ENCODE results near the gene TPCN2. TPM values are rescaled to one million over a fixed set of nuclear protein-coding genes. Genes with fewer than 3 reads are reported as not detected.

The TPCN2 gene
- total RNA-seq, 1 donor from 2014 or later, result 19.1 TPM

DNA sequence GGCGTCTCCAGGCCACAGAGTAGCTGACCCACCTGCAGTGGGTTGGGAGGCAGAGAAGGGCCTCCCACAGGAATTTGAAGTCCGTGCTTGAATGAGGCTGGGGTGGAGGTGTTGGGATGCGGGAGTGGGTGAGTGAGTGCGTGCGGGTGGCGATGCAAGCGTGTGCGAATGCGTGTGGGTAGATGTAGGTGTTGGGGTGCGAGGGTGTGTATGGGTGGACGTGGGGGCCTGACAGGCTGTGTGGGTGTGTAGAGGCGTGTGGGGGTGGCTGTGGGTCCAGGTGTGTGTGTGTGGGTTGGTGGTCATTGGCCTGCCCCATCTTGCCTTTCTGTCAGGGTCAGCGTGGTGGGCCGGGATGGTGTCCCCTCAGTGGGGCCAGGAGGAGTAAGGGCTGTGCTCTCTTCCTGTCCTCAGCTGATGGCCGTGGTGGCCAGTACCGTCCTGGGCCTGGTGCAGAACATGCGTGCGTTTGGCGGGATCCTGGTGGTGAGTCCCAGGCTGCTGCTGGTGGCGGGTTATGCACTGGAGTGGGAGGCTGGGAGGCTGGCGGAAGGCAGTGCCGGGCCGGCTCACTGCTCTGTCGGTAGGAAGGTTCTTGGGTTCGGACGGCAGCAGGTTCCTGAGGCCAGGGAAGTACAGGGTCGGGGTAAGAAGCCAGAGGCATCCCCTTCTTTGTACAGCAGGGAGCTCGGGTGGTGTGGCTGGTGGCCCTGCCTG, 35.0 kb downstream of the TPCN2 start:
- no peak overlapping the region for H3K4me3 Mint-ChIP-seq (ENCODE audit: low read depth)
- peaks cover 12% of the 10 kb centered on the region for H3K36me3 Mint-ChIP-seq (ENCODE audit: low read depth)
- no peak for DNase-seq (ENCODE audit: low spot score)
- H3K4me1 Mint-ChIP-seq (ENCODE audit: low read depth), result peaks cover 5% of the 10 kb centered on the region
- no peaks in the 10 kb centered on the region for H3K27me3 Mint-ChIP-seq (ENCODE audit: low read depth)
- intact Hi-C loops (cut with micrococcal nuclease), result no loop called here
- no peaks in the 10 kb centered on the region for H3K9me3 Mint-ChIP-seq
- no peak overlapping the region for H3K27ac Mint-ChIP-seq

DNA sequence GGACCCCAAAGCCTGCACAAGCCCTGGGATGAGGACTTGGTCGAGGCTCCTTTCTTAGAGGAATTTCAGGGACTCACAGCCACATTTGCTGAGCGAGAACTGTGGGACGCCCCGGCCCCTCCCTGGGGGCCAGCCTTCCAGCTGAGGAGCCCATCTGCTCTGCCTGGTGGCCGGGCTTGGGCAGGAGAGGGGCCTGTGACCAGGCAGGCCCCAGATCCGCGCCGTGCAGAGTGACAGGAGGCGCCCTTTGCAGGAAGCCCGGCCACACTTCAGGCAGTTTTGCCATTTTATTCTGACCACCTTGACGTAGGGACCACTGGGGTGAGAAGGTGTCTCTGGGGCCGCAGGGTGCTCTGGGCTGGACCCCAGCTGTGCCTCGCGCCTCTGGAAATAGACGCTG, 35.6 kb downstream of the TPCN2 start:
- intact Hi-C loops (cut with micrococcal nuclease), result no loop called here
- no peaks in the 10 kb centered on the region for H3K9me3 Mint-ChIP-seq
- H3K27me3 Mint-ChIP-seq (ENCODE audit: low read depth), result no peaks in the 10 kb centered on the region
- DNase-seq (ENCODE audit: low spot score), result no peak
- H3K4me3 Mint-ChIP-seq (ENCODE audit: low read depth), result no peak overlapping the region
- peaks cover 5% of the 10 kb centered on the region for H3K4me1 Mint-ChIP-seq (ENCODE audit: low read depth)
- no peak overlapping the region for H3K27ac Mint-ChIP-seq
- H3K36me3 Mint-ChIP-seq (ENCODE audit: low read depth), result peaks cover 16% of the 10 kb centered on the region

DNA sequence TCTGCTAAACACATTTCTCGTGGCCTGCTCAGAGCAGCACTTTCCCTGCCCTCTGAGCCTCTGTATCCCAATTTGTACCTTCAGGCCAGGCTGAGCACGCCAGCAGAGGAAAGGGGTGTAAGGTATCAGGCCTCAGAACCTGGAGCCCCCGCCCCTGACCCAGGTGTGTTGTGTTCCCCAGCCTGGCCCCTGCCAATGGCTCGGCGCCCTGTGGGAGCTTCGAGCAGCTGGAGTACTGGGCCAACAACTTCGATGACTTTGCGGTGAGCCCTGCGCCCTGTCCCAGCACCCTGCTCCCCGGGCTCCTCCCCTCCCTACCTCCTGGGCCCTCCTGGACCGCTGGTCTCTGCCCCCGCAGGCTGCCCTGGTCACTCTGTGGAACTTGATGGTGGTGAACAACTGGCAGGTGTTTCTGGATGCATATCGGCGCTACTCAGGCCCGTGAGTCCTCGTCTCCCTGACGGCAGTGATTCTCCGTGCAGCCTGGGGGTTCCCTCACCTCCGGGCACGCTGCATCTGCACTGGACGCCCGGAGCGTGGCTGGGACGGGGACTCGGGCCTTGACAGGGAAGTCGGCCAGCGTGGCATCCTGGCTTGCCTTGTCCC, 36.9 kb downstream of the TPCN2 start:
- Mint-ChIP-seq H3K36me3 (ENCODE audit: low read depth) (peaks cover 19% of the 10 kb centered on the region), H3K27ac (no peak overlapping the region), H3K4me1 (ENCODE audit: low read depth) (peaks cover under 1% of the 10 kb centered on the region), H3K9me3 (no peaks in the 10 kb centered on the region), H3K27me3 (ENCODE audit: low read depth) (no peaks in the 10 kb centered on the region), H3K4me3 (ENCODE audit: low read depth) (no peak overlapping the region)
- intact Hi-C loops (cut with micrococcal nuclease), result no loop called here
- no peak for DNase-seq (ENCODE audit: low spot score)

DNA sequence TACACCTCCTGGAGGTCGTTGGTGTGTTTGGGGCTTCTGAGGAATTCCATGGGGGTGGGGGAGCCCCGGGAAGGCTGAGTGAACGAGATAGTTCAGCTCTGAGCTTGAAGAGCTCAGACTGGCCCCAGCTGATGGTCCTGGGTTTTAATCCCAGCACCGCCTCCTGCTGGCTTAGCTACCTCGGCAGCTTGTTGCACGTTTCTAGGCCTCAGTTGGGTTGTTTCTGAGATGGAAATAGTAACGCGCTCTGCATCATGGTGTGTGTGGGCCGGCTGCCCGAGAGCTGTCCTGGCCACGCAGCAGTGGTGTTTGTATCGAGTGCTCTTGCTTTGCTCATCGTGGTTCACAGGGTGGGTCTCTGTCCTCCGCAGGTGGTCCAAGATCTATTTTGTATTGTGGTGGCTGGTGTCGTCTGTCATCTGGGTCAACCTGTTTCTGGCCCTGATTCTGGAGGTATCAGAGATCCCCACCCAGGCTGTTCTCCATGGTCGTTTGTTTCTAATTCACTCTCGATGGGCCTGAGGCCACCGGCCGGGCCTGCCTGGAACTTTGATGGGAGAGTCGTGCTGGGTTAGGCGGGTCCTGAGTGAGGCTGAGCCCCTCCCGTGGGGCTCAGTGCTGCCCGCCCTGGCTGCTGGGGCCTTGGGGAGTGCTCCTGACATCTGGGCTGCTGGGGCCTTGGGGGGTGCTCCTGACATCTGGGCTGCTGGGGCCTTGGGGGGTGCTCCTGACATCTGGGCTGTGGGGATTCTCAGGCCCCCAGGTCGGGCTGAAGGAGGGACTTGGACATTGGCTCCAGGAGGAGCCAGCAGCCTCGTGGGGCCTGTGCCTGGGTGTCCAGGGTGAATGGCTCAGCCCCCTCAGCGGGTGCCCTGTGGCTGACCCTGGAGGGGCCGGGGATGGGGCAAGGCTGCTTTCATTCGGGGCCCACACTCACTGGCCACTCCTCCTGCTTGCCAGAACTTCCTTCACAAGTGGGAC, 37.7 kb downstream of the TPCN2 start:
- no peaks in the 10 kb centered on the region for H3K9me3 Mint-ChIP-seq
- H3K27ac Mint-ChIP-seq, result no peak overlapping the region
- no peak for DNase-seq (ENCODE audit: low spot score)
- peaks cover 19% of the 10 kb centered on the region for H3K36me3 Mint-ChIP-seq (ENCODE audit: low read depth)
- no peak overlapping the region for H3K4me3 Mint-ChIP-seq (ENCODE audit: low read depth)
- no peaks in the 10 kb centered on the region for H3K27me3 Mint-ChIP-seq (ENCODE audit: low read depth)
- intact Hi-C loops (cut with micrococcal nuclease), result no loop called here
- no peaks in the 10 kb centered on the region for H3K4me1 Mint-ChIP-seq (ENCODE audit: low read depth)

DNA sequence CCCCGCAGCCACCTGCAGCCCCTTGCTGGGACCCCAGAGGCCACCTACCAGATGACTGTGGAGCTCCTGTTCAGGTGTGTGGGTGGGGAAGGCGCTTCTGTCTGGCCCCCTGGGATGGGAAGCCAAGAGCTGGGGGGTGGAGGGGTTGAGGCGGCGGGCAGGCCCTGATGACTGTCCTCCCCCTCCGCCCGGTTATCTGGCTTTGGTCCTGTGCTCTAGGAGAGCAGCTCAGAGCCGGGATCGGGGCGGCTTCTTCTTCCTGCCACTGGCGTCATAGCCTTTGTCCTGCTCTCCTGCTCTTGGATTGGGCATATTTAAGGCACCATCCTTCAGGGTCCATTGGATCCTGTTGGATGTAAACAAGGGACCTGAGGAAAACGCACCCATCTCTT, 38.4 kb downstream of the TPCN2 start:
- Mint-ChIP-seq H3K27ac (no peak overlapping the region), H3K36me3 (ENCODE audit: low read depth) (peaks cover 21% of the 10 kb centered on the region), H3K4me1 (ENCODE audit: low read depth) (no peaks in the 10 kb centered on the region), H3K27me3 (ENCODE audit: low read depth) (no peaks in the 10 kb centered on the region), H3K9me3 (no peaks in the 10 kb centered on the region), H3K4me3 (ENCODE audit: low read depth) (no peak overlapping the region)
- DNase-seq (ENCODE audit: low spot score), result no peak
- intact Hi-C loops (cut with micrococcal nuclease), result no loop called here

DNA sequence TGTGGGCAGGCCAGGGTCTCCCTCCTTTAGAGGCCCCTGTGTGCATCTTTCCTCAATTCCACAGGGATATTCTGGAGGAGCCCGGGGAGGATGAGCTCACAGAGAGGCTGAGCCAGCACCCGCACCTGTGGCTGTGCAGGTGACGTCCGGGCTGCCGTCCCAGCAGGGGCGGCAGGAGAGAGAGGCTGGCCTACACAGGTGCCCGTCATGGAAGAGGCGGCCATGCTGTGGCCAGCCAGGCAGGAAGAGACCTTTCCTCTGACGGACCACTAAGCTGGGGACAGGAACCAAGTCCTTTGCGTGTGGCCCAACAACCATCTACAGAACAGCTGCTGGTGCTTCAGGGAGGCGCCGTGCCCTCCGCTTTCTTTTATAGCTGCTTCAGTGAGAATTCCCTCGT, 39.1 kb downstream of the TPCN2 start:
- intact Hi-C loops (cut with micrococcal nuclease), result loop anchor here (2.0 kb wide), 1 partner anchor 185 kb away; the partner anchor contains the start of genes IGHMBP2 and MRPL21

DNA sequence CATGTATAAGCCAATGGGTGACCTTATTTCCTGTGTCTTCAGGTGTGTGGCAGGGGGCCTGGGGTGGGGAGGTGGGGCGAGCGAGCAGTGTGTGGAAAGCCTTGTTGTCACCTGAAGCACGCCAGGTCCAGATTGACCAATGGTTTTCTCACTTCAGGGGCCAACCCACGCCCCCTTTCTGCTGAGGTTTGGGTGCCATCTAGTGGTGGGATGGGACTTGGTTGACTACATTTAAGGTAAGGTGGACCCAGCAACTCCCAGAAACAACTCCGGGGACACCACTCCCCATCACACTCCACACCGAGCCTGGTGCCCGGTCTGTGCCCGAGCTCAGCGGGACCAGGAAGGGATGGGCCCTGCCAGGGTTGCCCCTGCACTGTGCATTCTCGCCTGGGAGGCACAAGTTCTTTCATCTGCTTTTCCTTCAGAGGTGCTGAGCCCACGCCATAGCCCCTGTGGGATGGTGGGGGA, 40.0 kb downstream of the TPCN2 start:
- Mint-ChIP-seq H3K36me3 (ENCODE audit: low read depth) (peaks cover 25% of the 10 kb centered on the region), H3K27ac (no peak overlapping the region)
- DNase-seq (ENCODE audit: low spot score), result peak; percentile 36

More for the DNA sequence above, 39.1 kb downstream of the TPCN2 start:
- Mint-ChIP-seq H3K36me3 (ENCODE audit: low read depth) (peaks cover 21% of the 10 kb centered on the region), H3K27me3 (ENCODE audit: low read depth) (no peaks in the 10 kb centered on the region), H3K9me3 (no peaks in the 10 kb centered on the region), H3K4me1 (ENCODE audit: low read depth) (no peaks in the 10 kb centered on the region), H3K4me3 (ENCODE audit: low read depth) (no peak overlapping the region), H3K27ac (no peak overlapping the region)
- DNase-seq (ENCODE audit: low spot score), result no peak

DNA sequence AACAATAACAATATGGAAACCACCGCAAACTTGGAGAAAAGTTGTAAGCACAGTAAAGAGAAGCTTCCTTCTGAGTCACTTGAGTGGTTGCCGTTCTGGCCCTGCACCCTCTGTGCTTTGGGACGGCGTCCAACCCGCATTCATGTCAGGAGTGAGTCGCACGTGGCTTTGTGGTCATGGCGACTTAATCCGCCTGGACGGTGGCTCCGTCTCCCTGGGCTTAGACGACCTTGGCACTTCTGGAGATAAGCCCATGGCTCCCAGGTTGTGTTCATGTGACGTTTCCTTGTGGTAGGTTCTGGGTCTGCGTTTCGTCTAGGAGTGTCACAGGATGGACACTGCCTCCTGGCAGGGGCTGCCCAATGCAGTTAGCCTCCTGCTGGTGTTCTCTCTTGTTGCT, 40.5 kb downstream of the TPCN2 start:
- H3K4me1 Mint-ChIP-seq (ENCODE audit: low read depth), result no peaks in the 10 kb centered on the region
- no peaks in the 10 kb centered on the region for H3K27me3 Mint-ChIP-seq (ENCODE audit: low read depth)
- no peak overlapping the region for H3K27ac Mint-ChIP-seq
- intact Hi-C loops (cut with micrococcal nuclease), result loop anchor here (2.0 kb wide), 1 partner anchor 186 kb away; the partner anchor contains the start of genes IGHMBP2 and MRPL21
- peaks cover 25% of the 10 kb centered on the region for H3K36me3 Mint-ChIP-seq (ENCODE audit: low read depth)
- no peak overlapping the region for H3K4me3 Mint-ChIP-seq (ENCODE audit: low read depth)
- DNase-seq (ENCODE audit: low spot score), result no peak
- no peaks in the 10 kb centered on the region for H3K9me3 Mint-ChIP-seq

More for the DNA sequence above, 40.0 kb downstream of the TPCN2 start:
- Mint-ChIP-seq H3K4me3 (ENCODE audit: low read depth) (no peak overlapping the region), H3K9me3 (no peaks in the 10 kb centered on the region), H3K4me1 (ENCODE audit: low read depth) (no peaks in the 10 kb centered on the region), H3K27me3 (ENCODE audit: low read depth) (no peaks in the 10 kb centered on the region)
- intact Hi-C loops (cut with micrococcal nuclease), result loop anchor here (2.0 kb wide), 1 partner anchor 186 kb away; the partner anchor contains the start of genes IGHMBP2 and MRPL21

DNA sequence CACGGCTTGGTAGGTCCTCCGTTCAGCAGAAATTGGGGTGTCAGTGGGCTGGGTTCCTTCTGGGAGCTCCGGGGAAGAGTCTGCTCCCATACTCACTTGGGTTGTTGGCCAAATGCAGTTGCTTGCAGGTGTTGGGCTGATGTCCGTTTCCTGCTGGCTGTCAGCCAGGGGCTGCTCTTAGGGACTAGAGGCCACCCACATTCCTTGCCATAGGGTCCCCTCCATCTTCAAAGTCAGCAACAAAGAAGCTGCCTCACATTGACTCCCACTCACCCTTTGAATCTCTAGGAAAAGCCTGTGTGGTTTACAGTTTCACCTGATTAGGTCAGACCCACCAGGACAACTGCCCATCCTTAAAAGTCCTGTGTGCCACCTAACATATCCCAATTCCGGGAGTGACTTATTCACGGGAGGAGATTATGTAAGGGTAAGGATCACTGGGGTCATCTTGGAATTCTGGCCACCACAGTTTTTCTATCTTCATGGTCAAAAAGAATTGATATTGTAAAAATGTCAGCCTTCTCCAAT, 43.0 kb downstream of the TPCN2 start:
- no peaks in the 10 kb centered on the region for H3K27me3 Mint-ChIP-seq (ENCODE audit: low read depth)
- H3K36me3 Mint-ChIP-seq (ENCODE audit: low read depth), result peaks cover 22% of the 10 kb centered on the region
- intact Hi-C loops (cut with micrococcal nuclease), result no loop called here
- no peak overlapping the region for H3K4me3 Mint-ChIP-seq (ENCODE audit: low read depth)
- no peak overlapping the region for H3K27ac Mint-ChIP-seq
- no peaks in the 10 kb centered on the region for H3K4me1 Mint-ChIP-seq (ENCODE audit: low read depth)
- DNase-seq (ENCODE audit: low spot score), result no peak
- no peaks in the 10 kb centered on the region for H3K9me3 Mint-ChIP-seq

DNA sequence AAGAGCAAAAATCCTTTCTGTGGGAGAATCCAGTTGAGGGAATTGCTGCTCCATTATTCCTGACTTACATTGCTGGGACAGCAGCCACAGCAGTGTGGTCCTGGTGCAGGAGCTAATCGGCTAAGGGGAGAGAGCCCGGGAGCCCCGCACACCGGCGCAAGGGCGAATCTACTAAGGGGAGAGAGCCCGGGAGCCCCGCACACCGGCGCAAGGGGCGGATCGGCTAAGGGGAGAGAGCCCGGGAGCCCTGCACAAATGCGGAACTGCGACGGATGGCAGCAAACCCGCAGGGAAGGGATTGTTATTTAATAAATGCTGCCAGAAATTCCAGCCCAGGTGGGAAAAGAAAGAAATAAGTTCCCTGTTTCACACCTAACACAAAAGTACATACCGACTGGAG, 43.5 kb downstream of the TPCN2 start:
- no peaks in the 10 kb centered on the region for H3K27me3 Mint-ChIP-seq (ENCODE audit: low read depth)
- H3K9me3 Mint-ChIP-seq, result no peaks in the 10 kb centered on the region
- intact Hi-C loops (cut with micrococcal nuclease), result no loop called here
- no peak overlapping the region for H3K4me3 Mint-ChIP-seq (ENCODE audit: low read depth)
- peaks cover 22% of the 10 kb centered on the region for H3K36me3 Mint-ChIP-seq (ENCODE audit: low read depth)
- no peak for DNase-seq (ENCODE audit: low spot score)
- no peak overlapping the region for H3K27ac Mint-ChIP-seq
- no peaks in the 10 kb centered on the region for H3K4me1 Mint-ChIP-seq (ENCODE audit: low read depth)

DNA sequence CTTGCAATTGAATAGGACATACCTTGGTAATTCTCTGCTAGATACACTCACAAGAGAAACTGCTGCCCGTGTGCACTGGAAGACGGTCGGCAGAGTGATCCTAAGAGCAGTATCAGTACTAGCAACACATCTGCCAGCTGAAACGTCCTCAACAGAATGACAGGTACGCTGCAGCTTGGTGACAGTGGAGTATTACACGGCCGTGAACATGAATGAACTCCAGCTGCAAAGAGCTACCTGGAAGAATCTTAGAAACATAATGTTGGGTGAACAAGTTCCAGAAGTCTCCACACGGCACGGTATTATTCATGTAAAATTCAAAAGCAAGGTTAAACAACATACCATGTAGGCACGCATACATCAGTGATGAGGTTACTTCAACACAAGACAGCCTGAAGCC, 44.4 kb downstream of the TPCN2 start:
- Mint-ChIP-seq H3K9me3 (no peaks in the 10 kb centered on the region), H3K27me3 (ENCODE audit: low read depth) (no peaks in the 10 kb centered on the region), H3K36me3 (ENCODE audit: low read depth) (peaks cover 22% of the 10 kb centered on the region), H3K4me1 (ENCODE audit: low read depth) (no peaks in the 10 kb centered on the region), H3K4me3 (ENCODE audit: low read depth) (no peak overlapping the region), H3K27ac (no peak overlapping the region)
- intact Hi-C loops (cut with micrococcal nuclease), result no loop called here
- DNase-seq (ENCODE audit: low spot score), result no peak

DNA sequence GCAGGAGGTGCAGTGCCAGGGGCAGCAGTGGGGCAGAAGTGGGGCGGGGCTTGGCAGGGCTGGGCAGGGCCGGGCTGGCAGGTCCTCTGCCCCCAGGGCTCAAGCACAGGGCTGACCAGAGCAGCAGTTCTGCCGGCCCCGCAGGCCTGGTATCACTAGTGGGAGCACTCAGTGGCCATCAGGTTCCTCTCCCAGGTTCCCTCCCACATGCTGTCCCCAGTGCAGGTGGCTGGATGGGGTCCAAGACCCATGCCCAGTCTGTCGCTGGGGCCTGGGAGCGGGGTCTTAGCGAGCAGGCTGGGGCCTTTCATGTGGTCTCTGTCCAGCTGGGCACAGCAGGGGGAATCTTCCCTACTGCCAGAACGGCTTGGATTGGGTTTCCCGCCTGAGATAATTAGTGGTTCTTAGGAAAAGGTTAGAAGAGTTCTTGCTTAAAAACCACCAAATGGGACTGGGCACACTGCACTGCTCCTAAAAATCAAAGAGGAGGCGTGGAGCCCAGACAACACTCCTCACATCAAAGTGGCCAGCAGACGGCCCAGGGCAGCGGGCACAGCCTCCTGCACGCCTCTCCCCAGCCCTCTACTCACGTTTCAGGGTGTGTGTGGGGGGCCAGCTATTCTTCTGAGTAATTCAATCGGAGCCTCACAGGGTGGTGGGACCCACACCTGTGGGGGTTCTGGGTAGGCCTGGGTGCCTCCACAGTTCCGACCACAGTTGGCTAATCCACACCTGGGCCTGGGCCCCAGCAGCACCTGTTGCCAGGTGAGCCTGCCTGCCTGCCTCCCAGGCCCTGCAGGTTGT, 45.6 kb downstream of the TPCN2 start:
- Mint-ChIP-seq H3K4me3 (ENCODE audit: low read depth) (no peak overlapping the region), H3K27ac (no peak overlapping the region), H3K9me3 (no peaks in the 10 kb centered on the region), H3K4me1 (ENCODE audit: low read depth) (no peaks in the 10 kb centered on the region), H3K27me3 (ENCODE audit: low read depth) (no peaks in the 10 kb centered on the region), H3K36me3 (ENCODE audit: low read depth) (peaks cover 14% of the 10 kb centered on the region)
- no peak for DNase-seq (ENCODE audit: low spot score)
- intact Hi-C loops (cut with micrococcal nuclease), result no loop called here

All from activated T-helper 2 cell treated with anti-CD3 and anti-CD28 coated beads, Interferon-gamma antibody, Interleukin-2, Interleukin-4, amounts not matched to agents 10 μg/mL and 5 μg/mL and 100 μg/mL, durations not matched to agents 14 hours and 24 hours and 36 hours (primary cell).